ENCODE data around the gene MAP2K5. TPM values are rescaled to one million over a fixed set of nuclear protein-coding genes. Genes with fewer than 3 reads are reported as not detected.

The MAP2K5 gene
- total RNA-seq, 1 donor from 2014 or later: 29.0 TPM

- Mint-ChIP-seq H3K36me3 (ENCODE audit: unreplicated experiment) (no peaks in the 10 kb centered on the region), H3K27me3 (ENCODE audit: unreplicated experiment) (peaks cover 2% of the 10 kb centered on the region), H3K27ac (ENCODE audit: unreplicated experiment) (no peak overlapping the region), H3K4me3 (ENCODE audit: unreplicated experiment) (no peak overlapping the region), H3K4me1 (ENCODE audit: low read depth, unreplicated experiment) (peaks cover 13% of the 10 kb centered on the region), H3K9me3 (ENCODE audit: unreplicated experiment) (no peaks in the 10 kb centered on the region)
- no peak for TF ChIP-seq CTCF (IDR thresholded peaks at IDR 0.05; ENCODE audit: partially characterized antibody, unreplicated experiment)
- no peak for DNase-seq
Measured at GRCh38 chr15:67528513-67528912, 14.0 kb upstream of the MAP2K5 start.

GRCh38 chr15:67531379-67531914, 11.1 kb upstream of the MAP2K5 start:
- DNase-seq: no peak
- H3K27me3 Mint-ChIP-seq (ENCODE audit: unreplicated experiment): peaks cover 2% of the 10 kb centered on the region
- no peak for TF ChIP-seq CTCF (IDR thresholded peaks at IDR 0.05; ENCODE audit: partially characterized antibody, unreplicated experiment)
- H3K4me3 Mint-ChIP-seq (ENCODE audit: unreplicated experiment): no peak overlapping the region
- no peaks in the 10 kb centered on the region for H3K9me3 Mint-ChIP-seq (ENCODE audit: unreplicated experiment)
- no peaks in the 10 kb centered on the region for H3K36me3 Mint-ChIP-seq (ENCODE audit: unreplicated experiment)
- peaks cover 10% of the 10 kb centered on the region for H3K4me1 Mint-ChIP-seq (ENCODE audit: low read depth, unreplicated experiment)
- no peak overlapping the region for H3K27ac Mint-ChIP-seq (ENCODE audit: unreplicated experiment)

- Mint-ChIP-seq H3K4me3 (ENCODE audit: unreplicated experiment) (no peak overlapping the region), H3K27me3 (ENCODE audit: unreplicated experiment) (peaks cover 2% of the 10 kb centered on the region), H3K27ac (ENCODE audit: unreplicated experiment) (no peak overlapping the region)
Measured at GRCh38 chr15:67533873-67534272, 8.6 kb upstream of the MAP2K5 start.

GRCh38 chr15:67534360-67534759, 8.1 kb upstream of the MAP2K5 start:
- Mint-ChIP-seq H3K4me3 (ENCODE audit: unreplicated experiment) (no peak overlapping the region), H3K4me1 (ENCODE audit: low read depth, unreplicated experiment) (no peaks in the 10 kb centered on the region), H3K36me3 (ENCODE audit: unreplicated experiment) (no peaks in the 10 kb centered on the region), H3K9me3 (ENCODE audit: unreplicated experiment) (no peaks in the 10 kb centered on the region), H3K27ac (ENCODE audit: unreplicated experiment) (no peak overlapping the region), H3K27me3 (ENCODE audit: unreplicated experiment) (peaks cover 2% of the 10 kb centered on the region)
- no peak for TF ChIP-seq CTCF (IDR thresholded peaks at IDR 0.05; ENCODE audit: partially characterized antibody, unreplicated experiment)
- no peak for DNase-seq

More at GRCh38 chr15:67533873-67534272, 8.6 kb upstream of the MAP2K5 start:
- no peak for DNase-seq
- no peaks in the 10 kb centered on the region for H3K36me3 Mint-ChIP-seq (ENCODE audit: unreplicated experiment)
- no peak for TF ChIP-seq CTCF (IDR thresholded peaks at IDR 0.05; ENCODE audit: partially characterized antibody, unreplicated experiment)
- H3K4me1 Mint-ChIP-seq (ENCODE audit: low read depth, unreplicated experiment): no peaks in the 10 kb centered on the region
- H3K9me3 Mint-ChIP-seq (ENCODE audit: unreplicated experiment): no peaks in the 10 kb centered on the region

- Mint-ChIP-seq H3K27me3 (ENCODE audit: unreplicated experiment) (no peaks in the 10 kb centered on the region), H3K4me3 (ENCODE audit: unreplicated experiment) (no peak overlapping the region), H3K27ac (ENCODE audit: unreplicated experiment) (no peak overlapping the region), H3K36me3 (ENCODE audit: unreplicated experiment) (no peaks in the 10 kb centered on the region), H3K4me1 (ENCODE audit: low read depth, unreplicated experiment) (no peaks in the 10 kb centered on the region), H3K9me3 (ENCODE audit: unreplicated experiment) (peaks cover 2% of the 10 kb centered on the region)
- DNase-seq: no peak
- no peak for TF ChIP-seq CTCF (IDR thresholded peaks at IDR 0.05; ENCODE audit: partially characterized antibody, unreplicated experiment)
Measured at GRCh38 chr15:67537771-67538170, 4.7 kb upstream of the MAP2K5 start.
